K562 (cell line): ENCODE data around the gene BRAT1. TPM values are rescaled to one million over a fixed set of nuclear protein-coding genes. Genes with fewer than 3 reads are reported as not detected.

Source experiments
- CC2D1A ChIP-seq: fragments of 450-650 bp; IDR thresholded peaks from 2 replicates; pipeline ENCODE4 v1.6.1; 2017; ENCODE audit warnings: mild to moderate bottlenecking
- IRF2 ChIP-seq: sonication (generic); formaldehyde crosslinking; IDR thresholded peaks from 2 replicates; pipeline ENCODE4 v1.8.1; 2022; ENCODE audit warnings: mild to moderate bottlenecking, missing genetic modification reagents
- L3MBTL2 ChIP-seq: fragments of 450-650 bp; IDR thresholded peaks from 2 replicates; pipeline ENCODE4 v1.6.1; 2016; ENCODE audit warnings: mild to moderate bottlenecking, moderate library complexity
- MGA ChIP-seq: fragments of 450-650 bp; IDR thresholded peaks from 2 replicates; pipeline ENCODE4 v1.6.1; 2016; ENCODE audit warnings: mild to moderate bottlenecking, moderate library complexity
- RAD21 ChIP-seq, 2 experiments: fragments of 250-450 bp in 1 of 2; fragments of 450-650 bp in 1 of 2; sonication (Bioruptor Pico) in 1 of 2; formaldehyde crosslinking in 1 of 2; IDR thresholded peaks in 1 of 2; conservative IDR thresholded peaks in 1 of 2; 2 replicates each; pipeline versions ENCODE4 v1.4.0 to v1.8.0; 2020 to 2022; ENCODE audit warnings: mild to moderate bottlenecking in 2 of 2, moderate library complexity in 1 of 2
- SUPT5H ChIP-seq: fragments of 450-650 bp; IDR thresholded peaks from 2 replicates; pipeline ENCODE4 v1.6.1; 2016
- TAF1 ChIP-seq: IDR thresholded peaks from 2 replicates; pipeline ENCODE4 v1.6.1; 2011; ENCODE audit warnings: mild to moderate bottlenecking, low read length, moderate library complexity; ENCODE audit not compliant: insufficient read depth, control insufficient read depth, severe bottlenecking; ENCODE audit errors: extremely low read depth
- ZBTB33 ChIP-seq: sonication (generic); formaldehyde crosslinking; IDR thresholded peaks from 2 replicates; pipeline ENCODE4 v1.8.1; 2023; ENCODE audit warnings: mild to moderate bottlenecking, missing genetic modification reagents
- ZNF253 ChIP-seq: fragments of 250-450 bp; sonication (Bioruptor Pico); conservative IDR thresholded peaks from 2 replicates; pipeline ENCODE4 v1.6.1; 2021; ENCODE audit warnings: mild to moderate bottlenecking
- ZNF436 ChIP-seq: fragments of 250-450, 450-650 bp; sonication (Bioruptor Pico); formaldehyde crosslinking; IDR thresholded peaks from 2 replicates; pipeline ENCODE4 v1.7.0; 2020; ENCODE audit warnings: mild to moderate bottlenecking
- polyA plus RNA-seq, 8 experiments: library from polyadenylated mRNA; depleted of rRNA in 4 of 8; stranded (reverse) in 5 of 8; unstranded in 3 of 8; fragments of >200 nt; fragmentation: Nextera tagmentation in 2 of 8; fragmentation: Illumina TruSeq in 1 of 8; extraction: Ambion mirVana in 2 of 8; extraction: Trizol in 1 of 8; gene quantifications; 2 replicates each; pipeline versions ENCODE4 v1.2.1 to v1.2.3, GENCODE V29; 2011 to 2014; ENCODE audit warnings: inconsistent platforms in 1 of 8, missing spikeins in 1 of 8
- total RNA-seq, 7 experiments: library from RNA; depleted of rRNA in 6 of 7; stranded (reverse); fragments of >200 nt in 6 of 7; fragmentation: Illumina TruSeq in 2 of 7; extraction: Trizol in 2 of 7; gene quantifications; 2 replicates each; pipeline versions ENCODE4 v1.2.1 to v1.2.3, GENCODE V29; 2011 to 2021; ENCODE audit warnings: low replicate concordance in 1 of 7

BRAT1 gene
- total and polyA plus RNA-seq, 9 of the 15 experiments (the other 6 are each of a cell fraction or from before 2014, with no cell fraction given) = 0.13 to 49.6 (median 10.5) TPM

- TF ChIP-seq MGA (no peak), CC2D1A (no peak), IRF2 (CRISPR knock-in tag) (no peak), RAD21 (CRISPR knock-in tag; conservative IDR thresholded peaks at IDR 0.05 in 1 of 2, IDR thresholded peaks at IDR 0.05 in 1 of 2) (0 out of 4 replicates have a peak, but pooled peaks of 1 of the 2 experiments have one; percentile 10), ZBTB33 (CRISPR knock-in tag) (peak; percentile 86; the same call in 1 of the 2 replicates), TAF1 (no peak), L3MBTL2 (no peak), ZNF436 (no peak), ZNF253 (CRISPR knock-in tag) (no peak), SUPT5H (no peak)
Observed at GRCh38 chr7:2525658-2526630, 29.4 kb downstream of the BRAT1 start (continued).
